ENCODE measurements around the gene WDR38.

- TF ChIP-seq, protein P1, sequence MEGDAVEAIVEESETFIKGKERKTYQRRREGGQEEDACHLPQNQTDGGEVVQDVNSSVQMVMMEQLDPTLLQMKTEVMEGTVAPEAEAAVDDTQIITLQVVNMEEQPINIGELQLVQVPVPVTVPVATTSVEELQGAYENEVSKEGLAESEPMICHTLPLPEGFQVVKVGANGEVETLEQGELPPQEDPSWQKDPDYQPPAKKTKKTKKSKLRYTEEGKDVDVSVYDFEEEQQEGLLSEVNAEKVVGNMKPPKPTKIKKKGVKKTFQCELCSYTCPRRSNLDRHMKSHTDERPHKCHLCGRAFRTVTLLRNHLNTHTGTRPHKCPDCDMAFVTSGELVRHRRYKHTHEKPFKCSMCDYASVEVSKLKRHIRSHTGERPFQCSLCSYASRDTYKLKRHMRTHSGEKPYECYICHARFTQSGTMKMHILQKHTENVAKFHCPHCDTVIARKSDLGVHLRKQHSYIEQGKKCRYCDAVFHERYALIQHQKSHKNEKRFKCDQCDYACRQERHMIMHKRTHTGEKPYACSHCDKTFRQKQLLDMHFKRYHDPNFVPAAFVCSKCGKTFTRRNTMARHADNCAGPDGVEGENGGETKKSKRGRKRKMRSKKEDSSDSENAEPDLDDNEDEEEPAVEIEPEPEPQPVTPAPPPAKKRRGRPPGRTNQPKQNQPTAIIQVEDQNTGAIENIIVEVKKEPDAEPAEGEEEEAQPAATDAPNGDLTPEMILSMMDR (IDR thresholded peaks at IDR 0.05; ENCODE audit: low read depth, low read length, missing input control), result no peak
- TF ChIP-seq, protein P2, sequence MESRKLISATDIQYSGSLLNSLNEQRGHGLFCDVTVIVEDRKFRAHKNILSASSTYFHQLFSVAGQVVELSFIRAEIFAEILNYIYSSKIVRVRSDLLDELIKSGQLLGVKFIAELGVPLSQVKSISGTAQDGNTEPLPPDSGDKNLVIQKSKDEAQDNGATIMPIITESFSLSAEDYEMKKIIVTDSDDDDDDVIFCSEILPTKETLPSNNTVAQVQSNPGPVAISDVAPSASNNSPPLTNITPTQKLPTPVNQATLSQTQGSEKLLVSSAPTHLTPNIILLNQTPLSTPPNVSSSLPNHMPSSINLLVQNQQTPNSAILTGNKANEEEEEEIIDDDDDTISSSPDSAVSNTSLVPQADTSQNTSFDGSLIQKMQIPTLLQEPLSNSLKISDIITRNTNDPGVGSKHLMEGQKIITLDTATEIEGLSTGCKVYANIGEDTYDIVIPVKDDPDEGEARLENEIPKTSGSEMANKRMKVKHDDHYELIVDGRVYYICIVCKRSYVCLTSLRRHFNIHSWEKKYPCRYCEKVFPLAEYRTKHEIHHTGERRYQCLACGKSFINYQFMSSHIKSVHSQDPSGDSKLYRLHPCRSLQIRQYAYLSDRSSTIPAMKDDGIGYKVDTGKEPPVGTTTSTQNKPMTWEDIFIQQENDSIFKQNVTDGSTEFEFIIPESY (IDR thresholded peaks at IDR 0.05), result no peak
- TF ChIP-seq JUND (IDR thresholded peaks at IDR 0.05), result no peak
- no peak for TF ChIP-seq TAF1 (conservative IDR thresholded peaks at IDR 0.05)
- no peak for TF ChIP-seq FOXA1 (IDR thresholded peaks at IDR 0.05)
These were observed 26.0 kb downstream of the WDR38 start for GRCh38 chr9:124879226-124879625.

Measured in liver (tissue), 3 donors.